Upper lobe of left lung (tissue), 4 donors: ENCODE results near the gene HS6ST2.

Experiments used
- EP300 ChIP-seq, 4 donors: sonication (generic); formaldehyde crosslinking; IDR thresholded peaks; one replicate each; pipeline ENCODE4 v1.5.1; 2017; ENCODE audit warnings: antibody characterized with exemption in 4 of 4, control low read depth in 2 of 4
- POLR2A ChIP-seq, 4 donors: fragments of 450-650 bp; IDR thresholded peaks; one replicate each; pipeline ENCODE4 v1.5.1; 2016 to 2017; ENCODE audit warnings: antibody characterized with exemption in 4 of 4, mild to moderate bottlenecking in 2 of 4

DNA sequence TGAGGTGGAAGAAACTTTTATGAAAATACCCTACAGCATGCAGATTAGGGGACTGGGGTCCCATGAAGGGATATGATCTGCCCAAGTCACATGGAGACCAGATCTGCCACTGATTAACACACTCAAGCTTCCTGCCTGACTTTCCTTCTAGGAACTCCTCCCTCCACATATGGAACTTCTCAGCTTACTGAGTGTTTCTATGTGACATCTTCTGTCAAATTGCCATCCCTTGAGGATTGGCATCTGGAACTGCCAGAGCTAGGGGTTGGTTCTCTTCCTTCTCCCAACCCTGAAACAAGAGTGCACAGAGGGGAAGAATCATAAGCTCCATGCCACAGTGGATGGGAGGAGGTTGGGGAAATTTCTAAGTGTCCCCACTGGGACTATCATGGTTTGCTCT lies 319.0 kb downstream of the HS6ST2 start:
- TF ChIP-seq EP300 (IDR thresholded peaks at IDR 0.05) (no peak), POLR2A (IDR thresholded peaks at IDR 0.05) (no peak)
